Gastrocnemius medialis (tissue), 4 donors: Measurements from ENCODE around the gene TAT. TPM values are rescaled to one million over a fixed set of nuclear protein-coding genes. Genes with fewer than 3 reads are reported as not detected.
"Not testable (repeated sequence)": the region's sequence is repeated elsewhere in the genome, so short reads cannot be mapped to it uniquely, and the experiment has no call there.

Experiments
- ATAC-seq, 2 donors: fragments of 150-250 bp; one replicate each; pipeline ENCODE4 v1.9.1; 2016
- DNase-seq, 2 donors: peaks; one replicate each; pipeline ENCODE4 v3.0.0-alpha.2; 2019
- H3K27ac ChIP-seq, 4 donors: fragments of 200-600 bp; sonication (generic); 1 replicate in 1 of 4; 2 replicates in 3 of 4; pipeline ENCODE4 v1.5.1; 2016 to 2018; ENCODE audit warnings: mild to moderate bottlenecking in 2 of 4, moderate library complexity in 1 of 4
- H3K27me3 ChIP-seq, 3 donors: fragments of 200-600 bp; sonication (generic) in 2 of 3; 1 replicate in 1 of 3; 2 replicates in 2 of 3; pipeline versions ENCODE4 v1.5.1 to v1.6.0; 2016 to 2019; ENCODE audit warnings: mild to moderate bottlenecking in 1 of 3, moderate library complexity in 1 of 3
- H3K36me3 ChIP-seq, 2 donors: fragments of 200-600 bp; sonication (generic) in 1 of 2; one replicate each; pipeline ENCODE4 v1.5.1; 2017 to 2018
- H3K4me1 ChIP-seq, 2 donors: fragments of 200-600 bp; sonication (generic) in 1 of 2; one replicate each; pipeline ENCODE4 v1.5.1; 2016 to 2017; ENCODE audit warnings: mild to moderate bottlenecking in 2 of 2
- H3K4me3 ChIP-seq, 4 donors: fragments of 200-600 bp; sonication (generic) in 3 of 4; 1 replicate in 1 of 4; 2 replicates in 3 of 4; pipeline ENCODE4 v1.5.1; 2016 to 2019; ENCODE audit warnings: mild to moderate bottlenecking in 2 of 4
- H3K9me3 ChIP-seq, 3 donors: fragments of 200-600 bp; sonication (generic) in 2 of 3; 1 replicate in 1 of 3; 2 replicates in 2 of 3; pipeline ENCODE4 v1.5.1; 2016 to 2019
- POLR2A ChIP-seq, 2 donors: fragments of 450-650 bp; IDR thresholded peaks; one replicate each; pipeline ENCODE4 v1.6.1; 2017; ENCODE audit warnings: antibody characterized with exemption in 2 of 2, mild to moderate bottlenecking in 2 of 2, moderate library complexity in 2 of 2
- in situ Hi-C, 4 donors: fragments of 200-750 bp; cut with MboI; loops; one replicate each; pipeline versions ENCODE4 v1.15.0 to v1.8.0; 2017; ENCODE audit warnings: low sequenced_read_pairs in 4 of 4
- intact Hi-C: fragments of 100-400 bp; cut with DNase I; formaldehyde crosslinking; loops from one replicate; pipeline ENCODE4 v1.15.1; 2023; ENCODE audit warnings: low total_unique reads
- total RNA-seq, 4 donors: library from RNA; depleted of rRNA; stranded (reverse); fragments of >200 nt; gene quantifications; one replicate each; pipeline versions ENCODE4 v1.1.0 to v1.2.3, GENCODE V29; 2016
- TF ChIP-seq, protein P1 (sequence below), 5 experiments: fragments of 450-650 bp in 3 of 5; fragments of 200-600 bp in 2 of 5; sonication (generic) in 2 of 5; IDR thresholded peaks in 4 of 5; conservative IDR thresholded peaks in 1 of 5; 1 replicate in 4 of 5; 2 replicates in 1 of 5; pipeline ENCODE4 v1.5.1; 2016 to 2019; ENCODE audit warnings: antibody characterized with exemption in 5 of 5, mild to moderate bottlenecking in 3 of 5, moderate library complexity in 3 of 5

Gene TAT
- total RNA-seq, 4 donors from 2014 or later: 1.9 to 3.7 TPM; not detected in 2

GRCh38 chr16:71593048-71593999 lies 16.4 kb upstream of the TAT start:
- intact Hi-C loops (no loop called here), in situ Hi-C loops (no loop called here)
- H3K36me3 ChIP-seq: no peaks in the 10 kb centered on the region
- H3K9me3 ChIP-seq: no peaks in the 10 kb centered on the region
- no peak for DNase-seq
- no peaks in the 10 kb centered on the region for H3K4me1 ChIP-seq
- H3K4me3 ChIP-seq: no peak overlapping the region
- no peak for ATAC-seq
- TF ChIP-seq POLR2A (IDR thresholded peaks at IDR 0.05): no peak
- TF ChIP-seq, protein P1, sequence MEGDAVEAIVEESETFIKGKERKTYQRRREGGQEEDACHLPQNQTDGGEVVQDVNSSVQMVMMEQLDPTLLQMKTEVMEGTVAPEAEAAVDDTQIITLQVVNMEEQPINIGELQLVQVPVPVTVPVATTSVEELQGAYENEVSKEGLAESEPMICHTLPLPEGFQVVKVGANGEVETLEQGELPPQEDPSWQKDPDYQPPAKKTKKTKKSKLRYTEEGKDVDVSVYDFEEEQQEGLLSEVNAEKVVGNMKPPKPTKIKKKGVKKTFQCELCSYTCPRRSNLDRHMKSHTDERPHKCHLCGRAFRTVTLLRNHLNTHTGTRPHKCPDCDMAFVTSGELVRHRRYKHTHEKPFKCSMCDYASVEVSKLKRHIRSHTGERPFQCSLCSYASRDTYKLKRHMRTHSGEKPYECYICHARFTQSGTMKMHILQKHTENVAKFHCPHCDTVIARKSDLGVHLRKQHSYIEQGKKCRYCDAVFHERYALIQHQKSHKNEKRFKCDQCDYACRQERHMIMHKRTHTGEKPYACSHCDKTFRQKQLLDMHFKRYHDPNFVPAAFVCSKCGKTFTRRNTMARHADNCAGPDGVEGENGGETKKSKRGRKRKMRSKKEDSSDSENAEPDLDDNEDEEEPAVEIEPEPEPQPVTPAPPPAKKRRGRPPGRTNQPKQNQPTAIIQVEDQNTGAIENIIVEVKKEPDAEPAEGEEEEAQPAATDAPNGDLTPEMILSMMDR (IDR thresholded peaks at IDR 0.05 in 4 of 5, conservative IDR thresholded peaks at IDR 0.05 in 1 of 5): no peak
- no peaks in the 10 kb centered on the region for H3K27me3 ChIP-seq
- no peak overlapping the region for H3K27ac ChIP-seq

- no peak for ATAC-seq
- in situ Hi-C loops: no loop called here
- intact Hi-C loops: no loop called here
Measured at GRCh38 chr16:71591917-71592316, 15.0 kb upstream of the TAT start.

GRCh38 chr16:71590584-71590983 lies 13.7 kb upstream of the TAT start:
- H3K4me3 ChIP-seq: no peak overlapping the region
- TF ChIP-seq, protein P1 (IDR thresholded peaks at IDR 0.05 in 4 of 5, conservative IDR thresholded peaks at IDR 0.05 in 1 of 5): no peak
- no peak for TF ChIP-seq POLR2A (IDR thresholded peaks at IDR 0.05)
- H3K9me3 ChIP-seq: no peaks in the 10 kb centered on the region
- in situ Hi-C loops: no loop called here
- H3K27ac ChIP-seq: no peak overlapping the region
- DNase-seq: no peak
- ATAC-seq: no peak
- H3K36me3 ChIP-seq: no peaks in the 10 kb centered on the region
- no peaks in the 10 kb centered on the region for H3K27me3 ChIP-seq
- intact Hi-C loops: no loop called here
- H3K4me1 ChIP-seq: no peaks in the 10 kb centered on the region

More at GRCh38 chr16:71591917-71592316, 15.0 kb upstream of the TAT start:
- DNase-seq: no peak
- no peaks in the 10 kb centered on the region for H3K4me1 ChIP-seq
- H3K27me3 ChIP-seq: no peaks in the 10 kb centered on the region
- TF ChIP-seq, protein P1 (IDR thresholded peaks at IDR 0.05 in 4 of 5, conservative IDR thresholded peaks at IDR 0.05 in 1 of 5): no peak
- TF ChIP-seq POLR2A (IDR thresholded peaks at IDR 0.05): no peak
- no peak overlapping the region for H3K27ac ChIP-seq
- H3K36me3 ChIP-seq: no peaks in the 10 kb centered on the region
- H3K4me3 ChIP-seq: no peak overlapping the region
- no peaks in the 10 kb centered on the region for H3K9me3 ChIP-seq

GRCh38 chr16:71590071-71590470 lies 13.2 kb upstream of the TAT start:
- H3K9me3 ChIP-seq, H3K4me3 ChIP-seq, DNase-seq, H3K27me3 ChIP-seq, ATAC-seq, intact Hi-C loops, H3K27ac ChIP-seq, in situ Hi-C loops, H3K4me1 ChIP-seq, H3K36me3 ChIP-seq: not testable (repeated sequence)

DNA sequence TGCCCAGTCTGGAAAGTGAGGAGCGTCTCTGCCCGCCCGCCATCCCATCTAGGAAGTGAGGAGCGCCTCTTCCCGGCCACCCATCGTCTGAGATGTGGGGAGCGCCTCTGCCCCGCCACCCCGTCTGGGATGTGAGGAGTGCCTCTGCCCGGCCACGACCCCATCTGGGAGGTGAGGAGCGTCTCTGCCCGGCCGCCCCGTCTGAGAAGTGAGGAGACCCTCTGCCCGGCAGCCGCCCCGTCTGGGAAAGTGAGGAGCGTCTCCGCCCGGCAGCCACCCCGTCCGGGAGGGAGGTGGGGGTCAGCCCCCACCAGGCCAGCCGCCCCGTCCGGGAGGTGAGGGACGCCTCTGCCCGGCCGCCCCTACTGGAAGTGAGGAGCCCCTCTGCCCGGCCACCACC lies 12.4 kb upstream of the TAT start:
- H3K27me3 ChIP-seq, H3K4me3 ChIP-seq, H3K36me3 ChIP-seq, H3K4me1 ChIP-seq, intact Hi-C loops, H3K27ac ChIP-seq, ATAC-seq, H3K9me3 ChIP-seq, DNase-seq, in situ Hi-C loops: not testable (repeated sequence)
